Jurkat, Clone E6-1 (cell line): ENCODE data around the gene FSTL5.
"Not testable (repeated sequence)": the region's sequence is repeated elsewhere in the genome, so short reads cannot be mapped to it uniquely, and the experiment has no call there.

Experiments
- DNase-seq: peaks from one replicate; pipeline ENCODE4 v3.0.0-alpha.2; 2011; ENCODE audit warnings: low read depth, low spot score
- H3K4me3 ChIP-seq: 2 replicates; pipeline ENCODE4 v1.5.1; 2011; ENCODE audit warnings: mild to moderate bottlenecking, low read length, control low read depth, moderate library complexity

FSTL5 gene

DNA sequence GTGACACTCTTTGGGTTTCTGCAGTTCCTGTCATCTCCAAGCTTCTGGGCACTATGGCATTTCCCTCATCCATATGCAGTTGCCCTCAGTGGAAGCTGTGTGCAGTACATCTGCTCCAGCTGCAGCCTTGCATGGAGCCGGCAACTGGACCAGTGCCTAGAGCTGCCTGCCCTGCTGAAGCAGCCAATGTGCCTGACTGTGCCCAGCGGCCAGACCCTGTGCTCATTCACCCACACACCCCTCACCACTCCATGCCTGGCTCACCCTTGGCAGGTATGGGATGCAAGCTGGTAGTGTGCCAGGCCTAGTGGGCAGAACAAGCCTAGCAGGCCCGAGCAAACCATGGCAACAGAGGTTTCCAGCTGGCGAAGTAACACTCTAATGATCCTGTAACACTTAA is 370.8 kb downstream of the FSTL5 start:
- DNase-seq, result no peak
- no peak overlapping the region for H3K4me3 ChIP-seq

GRCh38 chr4:161791796-161792556 is 371.8 kb downstream of the FSTL5 start:
- no peak overlapping the region for H3K4me3 ChIP-seq
- DNase-seq, result no peak

DNA sequence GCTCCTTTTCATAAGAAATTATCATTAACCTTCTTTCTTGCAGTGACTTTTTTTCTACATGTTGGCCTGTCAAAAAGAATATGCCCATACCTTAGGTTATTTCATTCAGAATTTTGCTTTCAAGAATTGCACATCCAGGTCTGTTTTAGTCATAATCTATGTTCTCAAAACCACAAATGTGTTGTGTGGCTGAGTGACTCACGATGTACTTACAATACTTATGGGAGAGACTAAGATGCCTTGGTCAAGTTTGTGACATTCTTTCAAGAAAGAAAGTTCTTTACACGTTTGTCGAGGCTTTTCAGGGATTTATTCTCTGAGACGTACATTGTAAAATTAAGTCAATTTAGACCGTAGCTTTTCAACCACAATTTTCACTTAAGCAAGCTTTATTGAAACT is 396.7 kb downstream of the FSTL5 start:
- DNase-seq, result no peak

GRCh38 chr4:161762796-161763195 is 401.0 kb downstream of the FSTL5 start:
- DNase-seq, result no peak

More for the DNA sequence above, 396.7 kb downstream of the FSTL5 start:
- no peak overlapping the region for H3K4me3 ChIP-seq

GRCh38 chr4:161760008-161760407 is 403.8 kb downstream of the FSTL5 start:
- DNase-seq, result no peak
- H3K4me3 ChIP-seq, result no peak overlapping the region

More at GRCh38 chr4:161762796-161763195, 401.0 kb downstream of the FSTL5 start:
- H3K4me3 ChIP-seq, result no peak overlapping the region

- H3K4me3 ChIP-seq, DNase-seq: not testable (repeated sequence)
Observed at GRCh38 chr4:161758412-161758811, 405.4 kb downstream of the FSTL5 start.

- DNase-seq, result no peak
- no peak overlapping the region for H3K4me3 ChIP-seq
Observed at GRCh38 chr4:161728929-161729328, 434.9 kb downstream of the FSTL5 start.

GRCh38 chr4:161721947-161722346 is 441.9 kb downstream of the FSTL5 start:
- DNase-seq, result no peak
- H3K4me3 ChIP-seq, result no peak overlapping the region

GRCh38 chr4:161717084-161717483 is 446.7 kb downstream of the FSTL5 start:
- DNase-seq, result no peak
- H3K4me3 ChIP-seq, result no peak overlapping the region

DNA sequence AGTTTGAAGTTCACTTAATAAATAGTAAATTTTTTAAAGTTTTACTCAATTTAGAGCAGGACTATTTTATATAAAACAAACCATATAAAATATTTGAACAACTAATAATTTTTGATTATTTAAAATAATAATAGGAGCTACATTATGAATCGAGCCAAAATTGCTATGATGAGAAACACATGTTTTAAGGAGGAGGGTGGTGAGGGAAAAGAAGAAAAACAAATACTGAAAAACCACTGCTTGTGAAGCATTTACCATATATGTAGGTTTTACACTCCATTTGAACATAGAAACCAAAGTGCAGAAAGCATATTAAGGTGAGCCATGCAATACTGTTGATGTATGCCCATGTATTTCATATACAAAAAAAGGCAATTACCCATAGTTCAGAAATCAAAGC is 448.9 kb downstream of the FSTL5 start:
- no peak overlapping the region for H3K4me3 ChIP-seq
- DNase-seq, result no peak

GRCh38 chr4:161714022-161714751 is 449.6 kb downstream of the FSTL5 start:
- no peak overlapping the region for H3K4me3 ChIP-seq
- no peak for DNase-seq

DNA sequence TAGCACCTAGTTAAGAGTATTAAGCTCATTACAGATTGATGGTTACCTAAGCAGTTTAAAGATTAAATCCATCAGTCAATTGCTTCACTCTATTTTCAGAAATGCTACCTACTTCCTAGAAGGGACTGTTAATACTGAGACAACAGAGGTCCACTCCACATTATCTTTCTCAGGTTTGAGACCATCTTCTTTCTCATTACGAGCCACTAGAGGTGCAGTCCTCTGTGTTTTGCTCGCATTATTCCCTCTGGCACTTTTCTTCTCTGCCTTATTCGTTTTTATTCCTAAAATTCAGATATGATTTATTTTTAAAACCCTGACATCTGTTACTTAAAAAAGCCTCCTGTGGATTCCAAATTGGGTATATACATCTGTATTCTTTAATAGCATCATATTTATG is 459.1 kb downstream of the FSTL5 start:
- H3K4me3 ChIP-seq, result no peak overlapping the region
- DNase-seq, result no peak

DNA sequence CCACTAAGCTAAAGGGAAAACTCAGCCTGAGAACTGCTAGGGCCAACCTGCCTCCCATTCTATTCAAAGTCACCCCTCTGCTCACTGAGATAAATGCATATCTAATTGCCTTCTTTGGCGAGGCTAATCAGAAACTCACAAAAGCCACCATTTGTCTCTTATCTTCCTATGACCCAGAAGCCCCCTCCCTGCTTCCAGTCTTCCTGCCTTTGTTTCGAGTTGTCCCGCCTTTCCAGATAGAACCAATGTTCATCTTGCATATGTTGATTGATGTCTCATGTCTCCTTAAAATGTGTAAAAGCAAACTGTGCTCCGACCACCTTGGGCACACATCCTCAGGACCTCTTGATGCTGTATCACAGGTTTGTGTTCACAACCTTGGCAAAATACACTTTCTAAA is 459.8 kb downstream of the FSTL5 start:
- no peak overlapping the region for H3K4me3 ChIP-seq
- DNase-seq, result no peak

DNA sequence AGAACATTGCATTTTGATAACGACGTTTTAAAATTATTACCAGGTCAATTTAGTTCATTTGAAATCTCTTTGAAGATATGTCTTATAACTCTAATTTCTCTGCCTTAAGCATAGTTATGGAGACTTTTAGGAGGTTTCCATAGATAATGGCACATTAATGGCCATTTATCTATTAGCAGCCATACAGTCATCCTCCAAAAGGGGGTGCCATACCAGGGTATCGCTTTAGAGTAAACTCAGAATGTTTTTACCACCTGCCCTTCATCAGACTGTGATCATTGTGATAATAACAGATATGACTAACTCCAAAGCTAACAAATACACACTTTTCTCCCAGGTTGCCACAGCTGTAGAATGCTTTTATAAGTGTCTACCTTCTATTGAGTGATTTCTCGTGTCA is 461.5 kb downstream of the FSTL5 start:
- no peak for DNase-seq
- H3K4me3 ChIP-seq, result no peak overlapping the region

DNA sequence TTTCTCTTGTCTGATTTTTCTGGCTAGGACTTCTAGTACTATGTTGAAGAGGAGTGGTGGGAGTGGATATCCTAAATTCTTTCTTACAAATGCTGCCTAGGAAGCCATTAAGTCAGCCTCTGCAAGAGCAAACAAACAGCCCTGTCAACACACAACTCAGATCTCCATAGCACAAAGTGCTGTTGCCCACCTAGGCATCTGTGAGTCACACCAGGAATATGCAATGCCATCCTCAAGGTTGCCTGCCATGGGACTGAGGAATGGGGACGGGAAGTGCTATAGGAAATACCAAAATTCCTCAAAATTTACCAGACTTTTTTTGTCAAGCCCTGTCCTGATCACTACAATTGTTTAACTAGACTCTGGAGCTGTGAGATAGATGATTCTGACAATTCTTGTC is 466.9 kb downstream of the FSTL5 start:
- no peak overlapping the region for H3K4me3 ChIP-seq
- no peak for DNase-seq

DNA sequence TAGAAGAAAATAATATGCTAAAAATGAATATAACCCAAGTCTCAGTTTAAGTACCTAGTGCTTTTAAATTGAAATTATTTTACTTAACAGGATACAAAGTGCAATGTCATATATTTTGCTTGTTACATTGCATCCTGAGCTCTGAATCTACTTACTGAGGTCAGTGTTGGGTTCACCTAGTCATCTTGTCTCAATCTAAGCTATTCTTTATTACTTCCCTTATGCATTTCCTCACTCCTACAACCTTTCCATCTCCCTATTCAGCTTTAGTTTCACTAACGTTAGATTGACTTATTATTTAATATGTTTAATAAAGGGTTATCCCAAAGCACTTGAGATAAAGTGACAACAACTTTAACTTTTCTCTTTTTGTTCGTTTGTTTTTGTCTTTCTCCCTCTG is 483.7 kb downstream of the FSTL5 start:
- H3K4me3 ChIP-seq, result no peak overlapping the region
- DNase-seq, result no peak

GRCh38 chr4:161664740-161665139 is 499.1 kb downstream of the FSTL5 start:
- DNase-seq, result no peak

DNA sequence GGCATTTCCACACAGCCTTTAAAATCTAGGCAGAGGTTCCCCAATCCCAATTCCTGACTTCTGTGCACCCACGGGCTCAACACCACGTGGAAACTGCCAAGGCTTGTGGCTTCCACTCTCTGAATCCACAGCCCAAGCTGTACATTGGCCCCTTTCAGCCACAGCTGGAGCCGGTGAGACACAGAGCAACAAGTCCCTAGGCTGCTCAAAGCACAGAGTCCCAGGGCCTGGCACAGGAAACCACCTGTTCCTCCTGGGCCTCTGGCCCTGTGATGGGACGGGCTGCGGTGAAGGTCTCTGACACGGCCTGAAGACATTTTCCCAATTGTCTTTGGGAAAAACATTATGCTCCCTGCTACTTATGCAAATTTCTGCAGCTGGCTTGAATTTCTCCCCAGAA is 500.0 kb downstream of the FSTL5 start:
- H3K4me3 ChIP-seq, result no peak overlapping the region
- no peak for DNase-seq

More at GRCh38 chr4:161664740-161665139, 499.1 kb downstream of the FSTL5 start:
- no peak overlapping the region for H3K4me3 ChIP-seq

- no peak overlapping the region for H3K4me3 ChIP-seq
- no peak for DNase-seq
Observed at GRCh38 chr4:161658676-161659075, 505.1 kb downstream of the FSTL5 start.

GRCh38 chr4:161657616-161658015 is 506.2 kb downstream of the FSTL5 start:
- no peak for DNase-seq
- H3K4me3 ChIP-seq, result no peak overlapping the region

DNA sequence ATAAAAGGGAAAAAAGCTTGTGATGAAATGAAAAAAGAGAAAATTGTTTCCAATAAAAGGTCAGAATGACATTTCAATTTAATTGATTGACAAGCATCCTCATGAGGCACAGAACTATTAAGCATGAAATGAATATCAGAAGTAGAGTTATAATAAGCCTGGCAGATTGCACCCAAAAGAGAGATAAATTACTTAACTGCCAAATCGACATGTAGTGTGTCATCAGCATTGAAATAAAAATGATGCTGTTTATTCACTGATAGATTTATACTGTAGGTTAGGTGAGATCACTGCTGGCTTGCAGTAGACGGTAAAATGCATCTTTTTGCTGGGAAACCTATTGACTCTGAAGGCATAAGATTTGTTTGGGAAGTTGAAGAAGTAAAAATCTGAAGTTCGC is 507.2 kb downstream of the FSTL5 start:
- H3K4me3 ChIP-seq, result no peak overlapping the region
- no peak for DNase-seq
